Kasumi-1 (cell line): Measurements from ENCODE around the gene KDM4B.

ENCODE experiments used
- DNase-seq, 2 experiments: peaks; one replicate each; lab custom pipeline; 2025; lab: John Stamatoyannopoulos, UW

KDM4B gene

GRCh38 chr19:5013761-5014160 lies 44.8 kb downstream of the KDM4B start:
- DNase-seq: no peak

GRCh38 chr19:5014941-5015340 lies 46.0 kb downstream of the KDM4B start:
- no peak for DNase-seq

- DNase-seq: no peak
These were observed 47.4 kb downstream of the KDM4B start for GRCh38 chr19:5016268-5016667.

- DNase-seq: no peak
These were observed 47.9 kb downstream of the KDM4B start for GRCh38 chr19:5016781-5017180.

GRCh38 chr19:5017235-5017634 lies 48.3 kb downstream of the KDM4B start:
- no peak for DNase-seq

- no peak for DNase-seq
These were observed 49.5 kb downstream of the KDM4B start for GRCh38 chr19:5018224-5019015.

GRCh38 chr19:5020368-5020767 lies 51.5 kb downstream of the KDM4B start:
- DNase-seq: no peak

- no peak for DNase-seq
These were observed 52.1 kb downstream of the KDM4B start for GRCh38 chr19:5021046-5021445.

- no peak for DNase-seq
These were observed 53.4 kb downstream of the KDM4B start for GRCh38 chr19:5022066-5022860.

- DNase-seq: no peak
These were observed 54.2 kb downstream of the KDM4B start for GRCh38 chr19:5023128-5023571.

- DNase-seq: no peak
These were observed 55.4 kb downstream of the KDM4B start for GRCh38 chr19:5024282-5024681.

GRCh38 chr19:5025027-5025426 lies 56.1 kb downstream of the KDM4B start:
- DNase-seq: no peak

GRCh38 chr19:5026706-5027273 lies 57.9 kb downstream of the KDM4B start:
- DNase-seq: no peak

- DNase-seq: no peak
These were observed 59.4 kb downstream of the KDM4B start for GRCh38 chr19:5028229-5028886.

- peak; percentile 71 to 80 for DNase-seq
These were observed 60.7 kb downstream of the KDM4B start for GRCh38 chr19:5029596-5029995.

- no peak for DNase-seq
These were observed 61.4 kb downstream of the KDM4B start for GRCh38 chr19:5030136-5030820.

- DNase-seq: no peak
These were observed 61.9 kb downstream of the KDM4B start for GRCh38 chr19:5030822-5031221.

GRCh38 chr19:5031231-5032100 lies 62.6 kb downstream of the KDM4B start:
- DNase-seq: peak; percentile 69 to 79

GRCh38 chr19:5032101-5032967 lies 63.4 kb downstream of the KDM4B start:
- no peak for DNase-seq
